GM12864 (cell line): ENCODE results near the gene GALNT2.
A peak's percentile ranks its signal among the peaks of the same experiment; 100 is the strongest.

Experiments used
- DNase-seq: peaks from one replicate; pipeline ENCODE4 v3.0.0-alpha.2; 2011; ENCODE audit warnings: low read depth
- H3K4me3 ChIP-seq: 2 replicates; pipeline ENCODE4 v1.5.1; 2011; ENCODE audit warnings: mild to moderate bottlenecking, low read depth, low read length, control low read depth
- CTCF ChIP-seq: IDR thresholded peaks from 2 replicates; pipeline ENCODE4 v1.5.1; 2011; ENCODE audit warnings: low read depth, mild to moderate bottlenecking, moderate library complexity, low read length, control low read depth, inconsistent platforms; ENCODE audit errors: missing control alignments

Gene GALNT2

GRCh38 chr1:230219174-230220067 lies 152.4 kb downstream of the GALNT2 start:
- DNase-seq = no peak
- H3K4me3 ChIP-seq = no peak overlapping the region
- no peak for TF ChIP-seq CTCF

GRCh38 chr1:230220478-230220877 lies 153.4 kb downstream of the GALNT2 start:
- TF ChIP-seq CTCF = no peak
- no peak for DNase-seq
- H3K4me3 ChIP-seq = no peak overlapping the region

- no peak for TF ChIP-seq CTCF
- DNase-seq = no peak
These were observed 153.9 kb downstream of the GALNT2 start for GRCh38 chr1:230220907-230221306.

GRCh38 chr1:230222678-230223077 lies 155.6 kb downstream of the GALNT2 start:
- peak; percentile 7 for TF ChIP-seq CTCF
- H3K4me3 ChIP-seq = no peak overlapping the region
- DNase-seq = no peak

More at GRCh38 chr1:230220907-230221306, 153.9 kb downstream of the GALNT2 start:
- H3K4me3 ChIP-seq = no peak overlapping the region

GRCh38 chr1:230224101-230224960 lies 157.3 kb downstream of the GALNT2 start:
- no peak overlapping the region for H3K4me3 ChIP-seq
- no peak for TF ChIP-seq CTCF
- DNase-seq = no peak

GRCh38 chr1:230226007-230226800 lies 159.2 kb downstream of the GALNT2 start:
- TF ChIP-seq CTCF = no peak
- H3K4me3 ChIP-seq = no peak overlapping the region
- no peak for DNase-seq
